ENCODE results near the gene FAHD2B.
"Not testable (repeated sequence)": the region's sequence is repeated elsewhere in the genome, so short reads cannot be mapped to it uniquely, and the experiment has no call there.

FAHD2B gene

GRCh38 chr2:97067279-97068004, 27.2 kb downstream of the FAHD2B start:
- no peak for DNase-seq

GRCh38 chr2:97066030-97066429, 28.7 kb downstream of the FAHD2B start:
- not testable (repeated sequence) for DNase-seq

- not testable (repeated sequence) for DNase-seq
Observed at GRCh38 chr2:97062020-97062419, 32.7 kb downstream of the FAHD2B start.

- DNase-seq, result not testable (repeated sequence)
Observed at GRCh38 chr2:97059782-97060181, 34.9 kb downstream of the FAHD2B start.

GRCh38 chr2:97056150-97056549, 38.5 kb downstream of the FAHD2B start:
- not testable (repeated sequence) for DNase-seq

- not testable (repeated sequence) for DNase-seq
Observed at GRCh38 chr2:97050032-97050431, 44.6 kb downstream of the FAHD2B start.

GRCh38 chr2:97048448-97048847, 46.2 kb downstream of the FAHD2B start:
- DNase-seq, result not testable (repeated sequence)

- DNase-seq, result not testable (repeated sequence)
Observed at GRCh38 chr2:97046676-97047075, 48.0 kb downstream of the FAHD2B start.

- DNase-seq, result not testable (repeated sequence)
Observed at GRCh38 chr2:97045895-97046499, 48.7 kb downstream of the FAHD2B start.
